ENCODE measurements around the gene PPP2R5C.

DNA sequence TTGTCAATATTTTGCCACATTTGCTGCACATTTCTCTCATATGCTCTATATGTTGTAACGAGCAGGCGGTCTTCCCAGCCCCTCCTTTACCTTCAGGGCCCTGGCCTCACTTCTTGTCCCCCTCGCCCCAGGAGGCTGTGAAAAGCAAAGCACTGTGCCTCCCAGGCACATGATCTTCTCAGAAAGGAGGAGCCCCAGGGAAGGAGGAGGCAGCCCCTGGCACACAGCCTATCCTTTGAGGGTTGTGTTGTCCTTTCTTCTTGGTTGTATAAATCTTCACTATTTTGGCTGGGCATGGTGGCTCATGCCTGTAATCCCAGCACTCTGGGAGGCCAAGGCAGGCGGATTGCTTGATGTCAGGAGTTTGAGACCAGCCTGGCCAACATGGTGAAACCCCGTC lies 77.0 kb downstream of the PPP2R5C start:
- TF ChIP-seq EZH2 (IDR thresholded peaks at IDR 0.05) = no peak
- TF ChIP-seq POLR2AphosphoS5 (IDR thresholded peaks at IDR 0.05; ENCODE audit: borderline replicate concordance, low read depth, low read length) = no peak
- TF ChIP-seq FOXP2 (optimal IDR thresholded peaks at IDR 0.05; ENCODE audit: control extremely low read depth, extremely low read length, insufficient read depth) = no peak

Measured in SK-N-MC (cell line).